KMS-11 (cell line): ENCODE results near the gene HSD17B8.
"Not testable (repeated sequence)": the region's sequence is repeated elsewhere in the genome, so short reads cannot be mapped to it uniquely, and the experiment has no call there.

Experiments used
- H2AFZ ChIP-seq: fragments of 200-600 bp; sonication (generic); 2 replicates; pipeline ENCODE4 v1.6.1; 2016; ENCODE audit warnings: antibody characterized with exemption, mixed run types, low read depth
- H3K27ac ChIP-seq: fragments of 200-600 bp; sonication (generic); 2 replicates; pipeline ENCODE4 v1.6.1; 2016; ENCODE audit warnings: mild to moderate bottlenecking, mixed run types
- H3K27me3 ChIP-seq: fragments of 200-600 bp; sonication (generic); 2 replicates; pipeline ENCODE4 v1.6.1; 2017; ENCODE audit warnings: mild to moderate bottlenecking, low read depth, mixed run types, moderate library complexity; ENCODE audit not compliant: insufficient read depth
- H3K36me3 ChIP-seq: fragments of 200-600 bp; sonication (generic); 2 replicates; pipeline ENCODE4 v1.6.1; 2017; ENCODE audit warnings: mild to moderate bottlenecking, mixed run types; ENCODE audit not compliant: insufficient read depth
- H3K4me1 ChIP-seq: fragments of 200-600 bp; sonication (generic); 2 replicates; pipeline ENCODE4 v1.6.1; 2016; ENCODE audit warnings: mild to moderate bottlenecking, low read depth, mixed run types; ENCODE audit not compliant: poor library complexity, severe bottlenecking
- H3K4me2 ChIP-seq: fragments of 200-600 bp; sonication (generic); 2 replicates; pipeline ENCODE4 v1.7.0; 2016; ENCODE audit warnings: mild to moderate bottlenecking, mixed run types
- H3K4me3 ChIP-seq: fragments of 200-600 bp; sonication (generic); IDR thresholded peaks from 2 replicates; pipeline ENCODE4 v1.6.1; 2017; ENCODE audit warnings: low read depth, low read length, mixed read lengths; ENCODE audit not compliant: insufficient read depth
- H3K79me2 ChIP-seq: fragments of 200-600 bp; sonication (generic); 2 replicates; pipeline ENCODE4 v1.6.1; 2016; ENCODE audit warnings: low read depth, mixed run types; ENCODE audit not compliant: insufficient read depth
- H3K9ac ChIP-seq: fragments of 200-600 bp; sonication (generic); 2 replicates; pipeline ENCODE4 v1.6.1; 2016; ENCODE audit warnings: mild to moderate bottlenecking, mixed run types
- H4K20me1 ChIP-seq: fragments of 200-600 bp; sonication (generic); 2 replicates; pipeline ENCODE4 v1.6.1; 2016; ENCODE audit warnings: mild to moderate bottlenecking, mixed run types; ENCODE audit not compliant: insufficient read depth
- CTCF ChIP-seq: fragments of 200-600 bp; sonication (generic); conservative IDR thresholded peaks from 2 replicates; pipeline ENCODE4 v1.6.1; 2017; ENCODE audit warnings: low read depth, mild to moderate bottlenecking, antibody characterized with exemption, low read length, moderate library complexity, mixed read lengths

HSD17B8 gene

GRCh38 chr6:33217246-33217645 lies 12.8 kb downstream of the HSD17B8 start:
- Histone ChIP-seq H3K36me3 (no peaks in the 10 kb centered on the region), H3K4me1 (no peaks in the 10 kb centered on the region), H3K27ac (no peak overlapping the region), H3K4me2 (no peak overlapping the region), H3K4me3 (no peak overlapping the region), H2AFZ (no peak overlapping the region), H3K79me2 (no peaks in the 10 kb centered on the region), H4K20me1 (no peaks in the 10 kb centered on the region), H3K27me3 (no peaks in the 10 kb centered on the region), H3K9ac (no peak overlapping the region)
- TF ChIP-seq CTCF = no peak

- Histone ChIP-seq H3K79me2 (no peaks in the 10 kb centered on the region), H3K9ac (no peak overlapping the region), H3K4me3 (no peak overlapping the region), H3K4me2 (no peak overlapping the region), H3K4me1 (no peaks in the 10 kb centered on the region), H3K27me3 (no peaks in the 10 kb centered on the region), H3K27ac (no peak overlapping the region), H4K20me1 (no peaks in the 10 kb centered on the region), H3K36me3 (no peaks in the 10 kb centered on the region), H2AFZ (no peak overlapping the region)
- no peak for TF ChIP-seq CTCF
These were observed 13.2 kb downstream of the HSD17B8 start for GRCh38 chr6:33217681-33218080.

GRCh38 chr6:33226503-33227120 lies 22.2 kb downstream of the HSD17B8 start:
- not testable (repeated sequence) for H3K79me2 ChIP-seq, H3K4me3 ChIP-seq, H3K36me3 ChIP-seq, H3K4me2 ChIP-seq, H3K9ac ChIP-seq, H3K27me3 ChIP-seq, H3K27ac ChIP-seq, H2AFZ ChIP-seq, H4K20me1 ChIP-seq, H3K4me1 ChIP-seq

GRCh38 chr6:33235221-33235634 lies 30.8 kb downstream of the HSD17B8 start:
- Histone ChIP-seq H3K79me2 (no peaks in the 10 kb centered on the region), H2AFZ (no peak overlapping the region), H3K4me2 (no peak overlapping the region), H3K36me3 (no peaks in the 10 kb centered on the region), H3K9ac (no peak overlapping the region), H3K4me1 (no peaks in the 10 kb centered on the region), H3K4me3 (no peak overlapping the region), H3K27ac (no peak overlapping the region), H4K20me1 (no peaks in the 10 kb centered on the region), H3K27me3 (no peaks in the 10 kb centered on the region)
- no peak for TF ChIP-seq CTCF

GRCh38 chr6:33236328-33236727 lies 31.9 kb downstream of the HSD17B8 start:
- Histone ChIP-seq H3K27me3 (no peaks in the 10 kb centered on the region), H3K4me2 (no peak overlapping the region), H3K4me1 (no peaks in the 10 kb centered on the region), H3K9ac (no peak overlapping the region), H2AFZ (no peak overlapping the region), H3K27ac (no peak overlapping the region), H4K20me1 (no peaks in the 10 kb centered on the region), H3K79me2 (no peaks in the 10 kb centered on the region), H3K4me3 (no peak overlapping the region), H3K36me3 (no peaks in the 10 kb centered on the region)
- TF ChIP-seq CTCF = no peak
